Stimulated activated CD8-positive, alpha-beta memory T cell treated with anti-CD3 and anti-CD28 coated beads, Interleukin-15, amount 100 ng/mL, for 24 hours (primary cell): ENCODE results near the gene C16orf92.

Experiments used
- DNase-seq: peaks from one replicate; pipeline ENCODE4 v3.0.0-alpha.2; 2020; ENCODE audit warnings: low read depth

C16orf92 gene

GRCh38 chr16:29989111-29989858 is 33.7 kb upstream of the C16orf92 start:
- no peak for DNase-seq

GRCh38 chr16:29990034-29990433 is 33.0 kb upstream of the C16orf92 start:
- DNase-seq: no peak

GRCh38 chr16:29990883-29991570 is 32.0 kb upstream of the C16orf92 start:
- no peak for DNase-seq

- no peak for DNase-seq
These were observed 31.5 kb upstream of the C16orf92 start for GRCh38 chr16:29991571-29991904.

GRCh38 chr16:29992344-29992967 is 30.5 kb upstream of the C16orf92 start:
- no peak for DNase-seq

- DNase-seq: no peak
These were observed 29.7 kb upstream of the C16orf92 start for GRCh38 chr16:29993191-29993902.

- no peak for DNase-seq
These were observed 28.9 kb upstream of the C16orf92 start for GRCh38 chr16:29993903-29994599.

- peak; percentile 41 for DNase-seq
These were observed 28.2 kb upstream of the C16orf92 start for GRCh38 chr16:29994600-29995323.

GRCh38 chr16:29995324-29995910 is 27.6 kb upstream of the C16orf92 start, which contains the start of gene HIRIP3:
Gene HIRIP3 (minus strand): TSS chr16:29995617. CDS start chr16:29995605, 12 bp downstream.
- peak; percentile 84 for DNase-seq

GRCh38 chr16:29995911-29996765 is 26.9 kb upstream of the C16orf92 start, which contains the start of gene INO80E:
Gene INO80E (plus strand): TSS chr16:29996241. CDS start chr16:29996311, 70 bp downstream.
- peak; percentile 97 for DNase-seq

- no peak for DNase-seq
These were observed 26.2 kb upstream of the C16orf92 start for GRCh38 chr16:29996766-29997250.

GRCh38 chr16:29999605-30000004 is 23.4 kb upstream of the C16orf92 start:
- DNase-seq: no peak

- no peak for DNase-seq
These were observed 22.0 kb upstream of the C16orf92 start for GRCh38 chr16:30000735-30001631.

GRCh38 chr16:30002614-30003346 is 20.2 kb upstream of the C16orf92 start:
- no peak for DNase-seq

GRCh38 chr16:30003670-30004423 is 19.2 kb upstream of the C16orf92 start:
- DNase-seq: no peak

GRCh38 chr16:30004424-30004776 is 18.6 kb upstream of the C16orf92 start:
- no peak for DNase-seq

GRCh38 chr16:30004811-30005242 is 18.2 kb upstream of the C16orf92 start:
- DNase-seq: no peak
